ENCODE results near the gene PDGFA.

- TF ChIP-seq EZH2 (IDR thresholded peaks at IDR 0.05; ENCODE audit: low read length) (no peak), CTCF (optimal IDR thresholded peaks at IDR 0.05 in 1 of 3, IDR thresholded peaks at IDR 0.05 in 1 of 3, conservative IDR thresholded peaks at IDR 0.05 in 1 of 3; ENCODE audit: extremely low read depth in 1 of 3, insufficient read depth in 2 of 3, low read length in 3 of 3) (no peak)
Measured at GRCh38 chr7:459584-460373, 59.9 kb downstream of the PDGFA start.
